HL-60 (cell line): ENCODE measurements around the gene SH3PXD2A.

Experiments
- DNase-seq, 2 experiments: peaks; one replicate each; pipeline ENCODE4 v3.0.0-alpha.2; 2010 to 2020; ENCODE audit warnings: low read depth in 1 of 2, low spot score in 1 of 2
- H3K27ac ChIP-seq: fragments of 250-450 bp; sonication (Bioruptor Pico); replicated peaks from 2 replicates; pipeline ENCODE4 v1.5.1; 2020; ENCODE audit warnings: mild to moderate bottlenecking, moderate library complexity
- H3K27me3 ChIP-seq: fragments of 250-450 bp; sonication (Bioruptor Pico); 2 replicates; pipeline ENCODE4 v1.5.1; 2021; ENCODE audit warnings: mild to moderate bottlenecking, moderate library complexity; ENCODE audit not compliant: insufficient read depth, poor library complexity, severe bottlenecking
- H3K4me3 ChIP-seq: replicated peaks from 2 replicates; pipeline ENCODE4 v1.5.1; 2011; ENCODE audit warnings: mild to moderate bottlenecking, control low read depth, low read length; ENCODE audit not compliant: insufficient read depth
- GABPA ChIP-seq: IDR thresholded peaks from 2 replicates; pipeline ENCODE4 v1.6.1; 2012; ENCODE audit warnings: low read depth
- POLR2AphosphoS5 ChIP-seq: IDR thresholded peaks from 2 replicates; pipeline ENCODE4 v1.6.1; 2012; ENCODE audit warnings: low read depth
- SPI1 ChIP-seq: IDR thresholded peaks from 2 replicates; pipeline ENCODE4 v1.6.1; 2012; ENCODE audit warnings: low read depth, mild to moderate bottlenecking, borderline replicate concordance
- TF ChIP-seq, protein P1 (sequence below): IDR thresholded peaks from one replicate; pipeline ENCODE4 v1.5.1; 2011; ENCODE audit warnings: low read length, control low read depth, inconsistent platforms; ENCODE audit not compliant: insufficient read depth
- TF ChIP-seq, protein P2 (sequence below): IDR thresholded peaks from 2 replicates; pipeline ENCODE4 v1.6.1; 2012; ENCODE audit warnings: low read depth; ENCODE audit not compliant: insufficient replicate concordance

SH3PXD2A gene

DNA sequence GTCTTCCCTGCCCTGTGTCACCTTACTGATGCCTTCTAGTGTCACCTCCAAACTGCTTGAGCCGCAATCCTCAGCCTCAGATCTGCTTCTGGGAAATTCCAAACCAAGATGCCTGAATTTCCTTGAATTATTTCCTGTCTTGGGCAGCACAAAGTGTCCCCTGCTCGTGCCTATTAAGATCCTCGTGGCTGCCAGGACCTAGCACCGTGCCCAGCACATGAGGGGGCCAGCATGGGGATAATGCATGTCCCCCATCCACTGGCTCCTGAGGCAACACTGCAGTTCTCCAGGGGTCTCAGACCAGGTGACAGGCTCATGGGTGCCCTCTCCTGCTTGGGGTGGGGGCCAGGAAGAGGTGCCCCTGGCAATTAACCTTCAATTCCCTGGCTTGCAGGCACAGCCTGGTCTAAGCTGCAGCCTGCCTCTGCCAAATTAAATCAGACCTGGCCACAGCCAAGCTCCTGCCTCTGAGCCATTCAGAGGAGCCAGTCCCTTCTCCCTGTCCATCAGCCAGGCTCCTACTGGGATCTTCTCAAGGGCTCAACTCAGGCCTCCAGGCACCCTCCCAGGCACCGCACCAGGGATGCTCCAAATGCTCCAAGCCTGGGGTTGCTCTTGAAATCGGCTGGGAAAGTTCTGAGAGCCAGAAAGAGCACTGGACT, 146.6 kb downstream of the SH3PXD2A start:
- Histone ChIP-seq H3K4me3 (no peak overlapping the region), H3K27me3 (no peaks in the 10 kb centered on the region), H3K27ac (no peak overlapping the region)
- DNase-seq: no peak
- TF ChIP-seq POLR2AphosphoS5 (no peak), GABPA (no peak), SPI1 (no peak)
- TF ChIP-seq, protein P1, sequence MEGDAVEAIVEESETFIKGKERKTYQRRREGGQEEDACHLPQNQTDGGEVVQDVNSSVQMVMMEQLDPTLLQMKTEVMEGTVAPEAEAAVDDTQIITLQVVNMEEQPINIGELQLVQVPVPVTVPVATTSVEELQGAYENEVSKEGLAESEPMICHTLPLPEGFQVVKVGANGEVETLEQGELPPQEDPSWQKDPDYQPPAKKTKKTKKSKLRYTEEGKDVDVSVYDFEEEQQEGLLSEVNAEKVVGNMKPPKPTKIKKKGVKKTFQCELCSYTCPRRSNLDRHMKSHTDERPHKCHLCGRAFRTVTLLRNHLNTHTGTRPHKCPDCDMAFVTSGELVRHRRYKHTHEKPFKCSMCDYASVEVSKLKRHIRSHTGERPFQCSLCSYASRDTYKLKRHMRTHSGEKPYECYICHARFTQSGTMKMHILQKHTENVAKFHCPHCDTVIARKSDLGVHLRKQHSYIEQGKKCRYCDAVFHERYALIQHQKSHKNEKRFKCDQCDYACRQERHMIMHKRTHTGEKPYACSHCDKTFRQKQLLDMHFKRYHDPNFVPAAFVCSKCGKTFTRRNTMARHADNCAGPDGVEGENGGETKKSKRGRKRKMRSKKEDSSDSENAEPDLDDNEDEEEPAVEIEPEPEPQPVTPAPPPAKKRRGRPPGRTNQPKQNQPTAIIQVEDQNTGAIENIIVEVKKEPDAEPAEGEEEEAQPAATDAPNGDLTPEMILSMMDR: no peak
- TF ChIP-seq, protein P2, sequence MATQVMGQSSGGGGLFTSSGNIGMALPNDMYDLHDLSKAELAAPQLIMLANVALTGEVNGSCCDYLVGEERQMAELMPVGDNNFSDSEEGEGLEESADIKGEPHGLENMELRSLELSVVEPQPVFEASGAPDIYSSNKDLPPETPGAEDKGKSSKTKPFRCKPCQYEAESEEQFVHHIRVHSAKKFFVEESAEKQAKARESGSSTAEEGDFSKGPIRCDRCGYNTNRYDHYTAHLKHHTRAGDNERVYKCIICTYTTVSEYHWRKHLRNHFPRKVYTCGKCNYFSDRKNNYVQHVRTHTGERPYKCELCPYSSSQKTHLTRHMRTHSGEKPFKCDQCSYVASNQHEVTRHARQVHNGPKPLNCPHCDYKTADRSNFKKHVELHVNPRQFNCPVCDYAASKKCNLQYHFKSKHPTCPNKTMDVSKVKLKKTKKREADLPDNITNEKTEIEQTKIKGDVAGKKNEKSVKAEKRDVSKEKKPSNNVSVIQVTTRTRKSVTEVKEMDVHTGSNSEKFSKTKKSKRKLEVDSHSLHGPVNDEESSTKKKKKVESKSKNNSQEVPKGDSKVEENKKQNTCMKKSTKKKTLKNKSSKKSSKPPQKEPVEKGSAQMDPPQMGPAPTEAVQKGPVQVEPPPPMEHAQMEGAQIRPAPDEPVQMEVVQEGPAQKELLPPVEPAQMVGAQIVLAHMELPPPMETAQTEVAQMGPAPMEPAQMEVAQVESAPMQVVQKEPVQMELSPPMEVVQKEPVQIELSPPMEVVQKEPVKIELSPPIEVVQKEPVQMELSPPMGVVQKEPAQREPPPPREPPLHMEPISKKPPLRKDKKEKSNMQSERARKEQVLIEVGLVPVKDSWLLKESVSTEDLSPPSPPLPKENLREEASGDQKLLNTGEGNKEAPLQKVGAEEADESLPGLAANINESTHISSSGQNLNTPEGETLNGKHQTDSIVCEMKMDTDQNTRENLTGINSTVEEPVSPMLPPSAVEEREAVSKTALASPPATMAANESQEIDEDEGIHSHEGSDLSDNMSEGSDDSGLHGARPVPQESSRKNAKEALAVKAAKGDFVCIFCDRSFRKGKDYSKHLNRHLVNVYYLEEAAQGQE: no peak

DNA sequence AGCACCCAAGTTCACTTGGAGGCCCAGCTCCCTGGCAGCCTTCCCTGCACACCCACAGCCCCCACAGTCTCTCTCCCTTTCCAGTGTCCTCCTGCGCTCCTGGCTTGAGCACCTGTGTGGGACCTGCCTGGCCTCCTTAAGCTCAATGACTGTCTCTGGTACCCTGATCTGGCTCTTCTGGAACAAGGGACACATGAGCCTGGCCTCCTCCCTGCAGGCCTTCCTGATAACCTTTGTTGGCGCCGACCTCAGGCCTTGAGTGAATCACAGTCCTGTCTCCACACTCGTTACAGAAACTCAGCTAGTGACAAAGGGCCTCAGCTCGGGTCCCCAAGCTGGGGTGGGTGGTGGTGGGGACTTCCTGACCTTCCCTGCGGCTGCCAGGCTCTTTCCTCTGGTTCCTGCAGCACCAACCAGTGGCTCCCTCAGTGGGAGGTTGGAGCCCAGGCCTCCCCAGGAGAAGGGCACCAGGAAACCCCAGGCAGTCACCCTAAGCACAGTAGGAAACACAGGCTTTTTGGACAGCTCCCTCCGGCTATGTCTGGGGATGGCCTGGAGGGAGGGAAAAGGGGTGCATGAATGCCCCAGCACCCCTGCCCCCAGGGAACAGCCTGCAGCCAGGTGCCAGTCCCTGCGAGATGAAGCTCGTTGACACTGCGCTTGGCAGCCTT, 147.3 kb downstream of the SH3PXD2A start:
- Histone ChIP-seq H3K27me3 (no peaks in the 10 kb centered on the region), H3K27ac (no peak overlapping the region), H3K4me3 (no peak overlapping the region)
- no peak for DNase-seq
- TF ChIP-seq POLR2AphosphoS5: no peak
- TF ChIP-seq, protein P2: no peak
- no peak for TF ChIP-seq SPI1
- TF ChIP-seq, protein P1: no peak
- TF ChIP-seq GABPA: no peak

DNA sequence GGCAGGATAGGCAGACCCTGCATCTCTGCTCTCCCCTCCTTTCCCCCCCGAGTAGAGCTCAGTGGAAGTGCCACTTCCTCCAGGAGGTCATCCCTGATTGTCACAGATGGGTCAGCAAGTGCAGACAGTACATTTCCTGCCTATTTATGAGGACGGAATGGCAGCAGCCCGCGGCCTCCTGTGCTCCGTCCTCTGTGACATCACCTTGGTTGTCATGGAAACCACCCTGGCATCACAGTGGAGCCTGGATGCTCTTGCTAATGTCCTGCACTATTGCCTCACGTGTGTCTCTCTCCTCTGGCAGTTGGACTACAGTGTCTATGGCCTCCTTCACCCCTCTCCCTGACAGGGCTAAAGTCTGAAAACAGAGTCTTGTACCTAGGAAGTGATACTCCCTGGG, 148.6 kb downstream of the SH3PXD2A start:
- H3K4me3 ChIP-seq: no peak overlapping the region
- DNase-seq: no peak
- H3K27me3 ChIP-seq: no peaks in the 10 kb centered on the region
- TF ChIP-seq, protein P1: no peak
- TF ChIP-seq POLR2AphosphoS5 (no peak), GABPA (no peak), SPI1 (no peak)
- TF ChIP-seq, protein P2: no peak
- H3K27ac ChIP-seq: no peak overlapping the region
